HepG2 (cell line): ENCODE measurements around the gene GIPC3. TPM values are rescaled to one million over a fixed set of nuclear protein-coding genes. Genes with fewer than 3 reads are reported as not detected.

ENCODE experiments used
- ATAC-seq: fragments of 200-7000 bp; cut with Tn5 transposase; 3 replicates; pipeline ENCODE4 v1.9.1; 2020; ENCODE audit warnings: mild to moderate bottlenecking, moderate library complexity
- BruUV-seq: library from RNA; stranded (reverse); fragments of 400-500 nt; replicated peaks from 2 replicates; lab custom pipeline; 2021; lab: Mats Ljungman, UMichigan
- CTCF ChIA-PET: fragments of 300-600 bp; formaldehyde crosslinking; extraction: SDS; loops from one replicate; lab custom pipeline; 2021; ENCODE audit warnings: low total read pairs, inconsistent platforms, low intra/inter-chr PET ratio; lab: Yijun Ruan, JAX
- POLR2A ChIA-PET: fragments of 350-600 bp; sonication (Branson Sonifier 250); formaldehyde crosslinking; loops from one replicate; lab custom pipeline; 2020; ENCODE audit warnings: antibody characterized with exemption, inconsistent platforms; lab: Yijun Ruan, JAX
- DNase-seq: peaks from one replicate; pipeline ENCODE4 v3.0.0-alpha.2; 2015; ENCODE audit warnings: low spot score
- FAIRE-seq: peaks from 3 replicates; lab custom pipeline; 2011; peaks lifted over from hg19 to GRCh38; lab: Jason Lieb, UNC
- H2AFZ ChIP-seq: one replicate; pipeline ENCODE4 v1.6.1; 2011; ENCODE audit warnings: low read length, inconsistent platforms
- H3K27ac ChIP-seq: fragments of 300-600 bp; 3 replicates; pipeline ENCODE4 v1.8.0; 2011; ENCODE audit warnings: mixed run types, mild to moderate bottlenecking, mixed read lengths, low read length, inconsistent platforms; ENCODE audit not compliant: insufficient read depth; ENCODE audit errors: extremely low read length
- H3K27me3 ChIP-seq, 2 experiments: fragments of 200-600 bp in 1 of 2; 2 replicates in 1 of 2; 3 replicates in 1 of 2; pipeline versions ENCODE4 v1.6.0 to v1.8.0; 2011; ENCODE audit warnings: low read length in 2 of 2, mild to moderate bottlenecking in 2 of 2, moderate library complexity in 2 of 2, inconsistent platforms in 1 of 2; ENCODE audit not compliant: insufficient read depth in 2 of 2, control insufficient read depth in 1 of 2
- H3K36me3 ChIP-seq, 2 experiments: fragments of 200-600 bp in 1 of 2; replicated peaks in 1 of 2; 2 replicates in 1 of 2; 3 replicates in 1 of 2; pipeline versions ENCODE4 v1.5.1 to v1.8.0; 2011; ENCODE audit warnings: low read length in 2 of 2, inconsistent platforms in 1 of 2; ENCODE audit not compliant: insufficient read depth in 2 of 2, control insufficient read depth in 1 of 2
- H3K4me1 ChIP-seq: 2 replicates; pipeline ENCODE4 v1.5.1; 2012; ENCODE audit warnings: low read length, inconsistent platforms; ENCODE audit not compliant: insufficient read depth
- H3K4me2 ChIP-seq: 2 replicates; pipeline ENCODE4 v1.6.0; 2011; ENCODE audit warnings: low read depth, low read length, inconsistent platforms
- H3K4me3 ChIP-seq, 3 experiments: fragments of 200-600 bp in 1 of 3; sonication (generic), shearing (Covaris generic) in 1 of 3; replicated peaks in 1 of 3; 2 replicates each; pipeline ENCODE4 v1.5.1; 2011 to 2016; ENCODE audit warnings: low read length in 3 of 3, inconsistent platforms in 2 of 3, low read depth in 2 of 3, mild to moderate bottlenecking in 2 of 3, control low read depth in 1 of 3, mixed read lengths in 1 of 3; ENCODE audit not compliant: insufficient read depth in 1 of 3
- H3K79me2 ChIP-seq: one replicate; pipeline ENCODE4 v1.6.1; 2011; ENCODE audit warnings: low read length, inconsistent platforms; ENCODE audit not compliant: insufficient read depth
- H3K9ac ChIP-seq: 2 replicates; pipeline ENCODE4 v1.6.0; 2011; ENCODE audit warnings: mild to moderate bottlenecking, low read depth, low read length, inconsistent platforms; ENCODE audit not compliant: insufficient read depth
- H3K9me3 ChIP-seq: 2 replicates; pipeline ENCODE4 v1.5.1; 2012; ENCODE audit warnings: mild to moderate bottlenecking, low read length
- H4K20me1 ChIP-seq: 2 replicates; pipeline ENCODE4 v1.6.0; 2011; ENCODE audit warnings: inconsistent platforms, mild to moderate bottlenecking, low read length, moderate library complexity; ENCODE audit not compliant: insufficient read depth
- AGO2 ChIP-seq: fragments of 200-400 bp; formaldehyde crosslinking; optimal IDR thresholded peaks from 2 replicates; pipeline ENCODE3; 2017; ENCODE audit warnings: mild to moderate bottlenecking, low read depth, low read length, moderate library complexity
- KLF13 ChIP-seq: sonication (generic); formaldehyde crosslinking; IDR thresholded peaks from 2 replicates; pipeline ENCODE4 v1.4.0; 2020; ENCODE audit warnings: mild to moderate bottlenecking, missing genetic modification reagents
- SRSF4 ChIP-seq: fragments of 200-400 bp; formaldehyde crosslinking; IDR thresholded peaks from one replicate; pipeline ENCODE4 v1.6.1; 2018; ENCODE audit warnings: mild to moderate bottlenecking, low read depth, low read length, moderate library complexity; ENCODE audit not compliant: poor library complexity, severe bottlenecking
- ZC3H13 ChIP-seq: sonication (generic); formaldehyde crosslinking; IDR thresholded peaks from 2 replicates; pipeline ENCODE4 v1.8.1; 2023; ENCODE audit warnings: mild to moderate bottlenecking, missing genetic modification reagents, moderate library complexity
- WGBS: methylation state at CpG from one replicate; pipeline ENCODE4 v1.1.6; 2017; ENCODE audit warnings: low lambda C conversion rate; 5-methylcytosine and 5-hydroxymethylcytosine counted together
- in situ Hi-C: cut with HindIII; loops from 2 replicates; pipeline ENCODE4 v1.10.0; 2017; ENCODE audit warnings: low pct_unique_long_range_greater_than_20kb; ENCODE audit not compliant: extremely low pct_ligation_motif_present
- intact Hi-C: fragments of 100-400 bp; cut with micrococcal nuclease; formaldehyde crosslinking; loops from one replicate; pipeline ENCODE4 v1.10.0; 2022; ENCODE audit not compliant: unreplicated experiment
- polyA plus RNA-seq, 8 experiments: library from polyadenylated mRNA; depleted of rRNA in 3 of 8; stranded (reverse) in 7 of 8; unstranded in 1 of 8; fragments of >200 nt; fragmentation: Illumina TruSeq in 4 of 8; extraction: Trizol in 4 of 8; gene quantifications; 2 replicates each; pipeline versions ENCODE4 v1.2.1 to v1.2.3, GENCODE V29; 2011 to 2016; ENCODE audit warnings: low read depth in 4 of 8, missing spikeins in 1 of 8, mixed read lengths in 1 of 8; ENCODE audit not compliant: insufficient read depth in 1 of 8
- total RNA-seq, 5 experiments: library from RNA; depleted of rRNA; stranded (reverse); fragments of >200 nt; fragmentation: Illumina TruSeq; extraction: Trizol; gene quantifications; 2 replicates each; pipeline ENCODE4 v1.2.3, GENCODE V29; 2016; ENCODE audit warnings: low read depth in 1 of 5

Gene GIPC3
- total and polyA plus RNA-seq, 2 of the 13 experiments (the other 11 are each of a cell fraction or from before 2014, with no cell fraction given): 0.05 TPM; not detected in 1

- peaks cover 29% of the 10 kb centered on the region for H3K4me1 ChIP-seq
- ChIA-PET CTCF (no interaction called here), POLR2A (no interaction called here)
- H3K27ac ChIP-seq: no peak overlapping the region
- no peaks in the 10 kb centered on the region for H3K79me2 ChIP-seq
- H3K27me3 ChIP-seq: peaks cover 0 to 15% of the 10 kb centered on the region in 2 experiments; a peak in 2 of 5 replicates
- no peak for ATAC-seq
- no peak overlapping the region for H2AFZ ChIP-seq
- no peak overlapping the region for H3K9ac ChIP-seq
- intact Hi-C loops (no loop called here), in situ Hi-C loops (no loop called here)
- no peak for DNase-seq
- H3K9me3 ChIP-seq: no peaks in the 10 kb centered on the region
- no peaks in the 10 kb centered on the region for H4K20me1 ChIP-seq
- peaks cover 3 to 13% of the 10 kb centered on the region in 2 experiments; a peak in 2 of 5 replicates for H3K36me3 ChIP-seq
- 93% methylated on average over 21 of the region's 24 CpGs for WGBS
- no peak overlapping the region for H3K4me2 ChIP-seq
- BruUV-seq: no TSS peak
- H3K4me3 ChIP-seq: no peak overlapping the region
- TF ChIP-seq AGO2: peak; percentile 46
- TF ChIP-seq SRSF4: no peak
- TF ChIP-seq ZC3H13 (CRISPR knock-in tag): peak; percentile 54; the same call in 1 of the 2 replicates
- TF ChIP-seq KLF13 (CRISPR knock-in tag): no peak
- no peak for FAIRE-seq
These were observed 24.8 kb downstream of the GIPC3 start for GRCh38 chr19:3609779-3610719.
